ENCODE results near the gene TRIM44.

DNA sequence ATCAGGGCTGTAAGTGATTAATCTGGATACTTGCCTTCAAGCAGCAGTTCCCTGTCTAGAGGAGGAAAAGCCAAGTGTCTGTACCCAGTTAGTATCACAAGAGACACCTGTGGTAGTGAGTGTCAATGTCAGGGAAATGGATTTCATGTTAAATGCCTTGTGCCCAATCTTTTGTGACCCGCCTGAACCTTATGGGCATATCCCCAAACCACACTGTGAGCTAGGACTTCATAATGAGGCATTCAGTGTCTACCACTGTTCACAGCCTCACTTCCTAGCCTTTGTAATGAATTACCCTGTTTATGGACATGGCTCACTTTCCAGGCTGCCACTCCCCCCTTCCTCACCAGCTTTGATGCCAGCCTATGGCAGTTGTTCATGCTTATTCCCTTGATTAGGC is 125.1 kb downstream of the TRIM44 start:
- TF ChIP-seq, protein P1, sequence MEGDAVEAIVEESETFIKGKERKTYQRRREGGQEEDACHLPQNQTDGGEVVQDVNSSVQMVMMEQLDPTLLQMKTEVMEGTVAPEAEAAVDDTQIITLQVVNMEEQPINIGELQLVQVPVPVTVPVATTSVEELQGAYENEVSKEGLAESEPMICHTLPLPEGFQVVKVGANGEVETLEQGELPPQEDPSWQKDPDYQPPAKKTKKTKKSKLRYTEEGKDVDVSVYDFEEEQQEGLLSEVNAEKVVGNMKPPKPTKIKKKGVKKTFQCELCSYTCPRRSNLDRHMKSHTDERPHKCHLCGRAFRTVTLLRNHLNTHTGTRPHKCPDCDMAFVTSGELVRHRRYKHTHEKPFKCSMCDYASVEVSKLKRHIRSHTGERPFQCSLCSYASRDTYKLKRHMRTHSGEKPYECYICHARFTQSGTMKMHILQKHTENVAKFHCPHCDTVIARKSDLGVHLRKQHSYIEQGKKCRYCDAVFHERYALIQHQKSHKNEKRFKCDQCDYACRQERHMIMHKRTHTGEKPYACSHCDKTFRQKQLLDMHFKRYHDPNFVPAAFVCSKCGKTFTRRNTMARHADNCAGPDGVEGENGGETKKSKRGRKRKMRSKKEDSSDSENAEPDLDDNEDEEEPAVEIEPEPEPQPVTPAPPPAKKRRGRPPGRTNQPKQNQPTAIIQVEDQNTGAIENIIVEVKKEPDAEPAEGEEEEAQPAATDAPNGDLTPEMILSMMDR (conservative IDR thresholded peaks at IDR 0.05): no peak
- TF ChIP-seq ZFX (IDR thresholded peaks at IDR 0.05): no peak

Measured in C4-2B (cell line).